Dedifferentiated amniotic fluid mesenchymal stem cell (primary cell): ENCODE measurements around the gene RASGRF1.
"Not testable (repeated sequence)": the region's sequence is repeated elsewhere in the genome, so short reads cannot be mapped to it uniquely, and the experiment has no call there.

ENCODE experiments used
- DNase-seq: peaks from one replicate; pipeline ENCODE4 v3.0.0-alpha.2; 2016; ENCODE audit errors: extremely low spot score

The RASGRF1 gene

GRCh38 chr15:78930577-78931388 lies 159.8 kb downstream of the RASGRF1 start:
- peak; percentile 51 for DNase-seq

DNA sequence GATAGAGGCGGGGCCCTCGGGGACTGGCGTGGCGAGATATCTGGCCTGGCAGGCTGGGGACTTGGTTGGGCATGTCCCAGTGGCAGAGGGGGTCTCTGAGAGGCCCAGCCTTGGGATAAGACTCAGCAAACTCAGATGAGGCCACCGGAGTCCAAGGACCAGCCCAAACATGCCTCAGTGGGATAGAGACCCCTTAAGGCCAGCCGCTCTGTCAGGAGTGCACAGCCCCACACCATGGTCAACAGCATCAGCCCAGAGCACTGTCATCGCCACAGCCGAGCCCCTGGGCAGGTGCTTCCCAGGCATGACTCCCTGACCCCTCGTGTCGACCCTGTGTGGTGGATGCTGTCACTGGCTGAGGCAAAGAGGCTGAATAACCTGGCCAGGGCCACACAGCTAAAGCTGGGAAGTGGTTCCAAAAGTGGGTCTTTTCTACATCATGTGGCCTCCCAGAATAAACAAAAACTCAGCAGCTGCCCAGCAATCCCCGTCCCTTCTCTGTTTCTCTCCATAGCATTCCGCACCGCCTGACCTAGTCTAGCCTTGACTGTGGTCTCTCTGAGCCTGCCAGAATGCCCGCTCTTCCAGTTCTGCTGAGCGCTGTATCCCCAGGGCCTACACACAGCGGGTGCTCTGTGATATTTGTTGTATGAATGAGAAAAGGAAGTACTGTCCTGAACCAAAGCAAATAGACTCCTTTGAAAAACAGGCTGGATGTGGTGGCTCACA lies 160.9 kb downstream of the RASGRF1 start:
- no peak for DNase-seq

DNA sequence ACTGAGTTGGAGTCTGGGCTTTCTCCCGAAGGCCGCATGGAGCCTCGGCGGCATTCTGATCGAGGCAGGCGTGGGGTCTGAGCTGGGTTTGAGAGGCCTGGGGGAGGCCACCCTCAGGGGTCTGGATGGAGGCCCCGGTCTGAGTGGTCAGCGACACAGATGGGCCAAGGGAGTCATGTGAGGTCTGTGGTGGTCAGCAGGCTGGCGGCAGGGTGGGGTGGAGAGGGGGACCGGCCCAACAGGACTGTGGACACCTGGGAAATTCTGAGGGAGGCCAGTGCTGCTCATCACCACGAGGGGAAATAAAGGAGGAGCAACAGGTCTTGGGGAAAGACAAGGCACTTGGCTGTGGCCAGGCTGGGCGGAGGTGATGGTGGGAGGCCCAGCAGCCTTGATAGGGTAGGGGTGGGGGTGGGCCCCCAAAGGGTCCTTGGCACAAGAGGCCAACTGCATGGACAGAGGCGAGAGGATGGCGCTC lies 161.9 kb downstream of the RASGRF1 start:
- DNase-seq: no peak

DNA sequence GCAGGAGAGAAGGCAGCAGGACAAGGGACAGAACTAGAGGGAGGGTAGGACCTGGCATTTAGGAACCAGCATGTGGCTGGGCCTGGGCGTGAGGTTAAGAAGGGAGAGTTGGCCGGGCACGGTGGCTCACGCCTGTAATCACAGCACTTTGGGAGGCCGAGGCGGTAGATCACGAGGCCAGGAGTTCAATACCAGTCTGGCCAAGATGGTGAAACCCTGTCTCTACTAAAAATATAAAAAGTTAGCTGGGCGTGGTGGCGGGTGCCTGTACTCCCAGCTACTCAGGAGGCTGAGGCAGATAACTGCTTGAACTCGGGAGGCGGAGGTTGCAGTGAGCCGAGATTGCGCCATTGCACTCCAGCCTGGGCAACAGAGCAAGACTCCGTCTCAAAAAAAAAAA lies 162.4 kb downstream of the RASGRF1 start:
- DNase-seq: not testable (repeated sequence)

GRCh38 chr15:78927077-78927790 lies 163.3 kb downstream of the RASGRF1 start:
- DNase-seq: no peak

DNA sequence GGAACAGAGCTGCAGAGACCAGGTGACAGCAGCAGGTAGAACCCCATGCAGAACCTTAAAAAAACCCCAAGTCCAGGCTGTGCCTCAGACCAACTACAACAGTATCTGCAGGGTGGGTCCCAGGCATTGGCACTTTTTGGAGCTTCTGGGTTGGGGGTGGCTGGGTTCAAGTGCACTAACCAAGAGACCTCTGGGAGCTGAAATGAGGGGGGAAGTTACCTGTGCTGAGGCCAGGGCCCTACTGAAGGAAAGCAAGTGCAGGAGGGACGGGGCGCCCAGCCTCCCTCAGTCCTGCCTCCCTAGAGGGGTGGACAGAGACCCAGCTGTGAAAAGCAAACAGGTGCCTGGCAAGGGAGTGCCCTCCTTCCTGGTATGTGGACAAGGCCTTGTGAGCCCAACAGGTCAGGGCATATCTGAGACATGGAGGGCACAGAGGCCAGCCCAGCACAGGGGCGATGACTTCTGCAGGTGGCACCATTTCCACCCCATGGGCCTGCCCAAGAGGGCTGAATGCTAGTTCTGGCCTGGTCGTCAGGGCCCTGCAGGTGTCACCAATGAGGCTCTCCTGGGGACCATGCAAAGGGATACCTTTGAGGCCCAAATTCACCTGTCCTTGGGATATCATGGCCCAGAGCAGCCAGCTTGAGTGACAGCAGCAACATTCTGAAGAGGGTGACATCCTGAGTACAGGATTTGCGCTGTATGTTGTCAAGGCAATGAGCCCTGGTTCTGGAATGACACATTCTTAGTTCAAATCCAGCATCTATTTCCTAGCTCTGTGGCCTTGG lies 164.4 kb downstream of the RASGRF1 start:
- DNase-seq: no peak

DNA sequence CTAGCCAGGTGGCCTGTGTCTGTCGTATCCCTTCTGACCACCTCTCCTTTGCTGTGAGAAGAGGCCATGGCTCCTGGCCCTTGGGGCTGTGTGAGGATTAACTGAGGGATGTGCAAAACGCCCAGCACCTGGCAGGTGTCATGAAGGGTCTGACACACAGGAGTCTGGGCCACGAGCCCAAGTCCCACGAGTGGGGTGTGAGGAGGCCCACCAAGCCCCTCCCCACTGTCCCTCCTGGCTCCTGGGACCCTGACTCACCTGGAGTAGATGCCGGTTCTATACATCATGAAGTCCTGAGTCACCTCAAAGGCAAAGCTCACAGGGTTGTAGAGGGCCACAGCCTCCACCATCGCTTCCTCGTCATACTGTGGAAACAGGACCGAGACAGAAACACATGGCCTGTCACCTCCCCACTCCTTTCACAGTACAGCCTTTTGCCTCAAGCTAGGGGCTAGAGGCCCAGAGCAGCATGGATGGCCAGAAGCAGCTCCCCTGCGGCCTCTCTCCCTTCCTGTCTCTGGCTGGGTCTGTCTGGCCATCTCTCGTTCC lies 165.4 kb downstream of the RASGRF1 start:
- no peak for DNase-seq

GRCh38 chr15:78923480-78924360 lies 166.9 kb downstream of the RASGRF1 start:
- no peak for DNase-seq

- DNase-seq: no peak
Observed at GRCh38 chr15:78923015-78923414, 167.6 kb downstream of the RASGRF1 start.

- DNase-seq: no peak
Observed at GRCh38 chr15:78922527-78922926, 168.1 kb downstream of the RASGRF1 start.

DNA sequence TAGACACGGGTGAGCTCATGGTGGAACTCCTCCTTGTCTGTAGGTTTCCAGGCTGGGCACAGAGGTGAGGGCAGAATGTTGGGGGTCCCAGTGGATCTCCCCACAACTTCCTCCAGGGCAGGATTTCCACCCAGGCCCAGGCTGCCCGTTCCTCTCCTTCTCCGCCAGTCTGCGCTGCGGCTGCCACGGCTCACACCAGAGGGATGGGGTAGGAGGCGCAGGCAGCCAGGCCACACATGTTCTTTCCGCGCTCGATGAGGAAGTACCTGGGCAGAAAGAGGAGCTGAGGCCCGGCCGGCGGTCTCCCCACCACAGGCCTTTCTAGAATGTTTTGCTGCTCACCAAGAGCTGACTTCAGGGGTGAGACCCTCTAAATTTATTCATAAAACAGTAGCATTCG lies 168.6 kb downstream of the RASGRF1 start:
- DNase-seq: no peak

DNA sequence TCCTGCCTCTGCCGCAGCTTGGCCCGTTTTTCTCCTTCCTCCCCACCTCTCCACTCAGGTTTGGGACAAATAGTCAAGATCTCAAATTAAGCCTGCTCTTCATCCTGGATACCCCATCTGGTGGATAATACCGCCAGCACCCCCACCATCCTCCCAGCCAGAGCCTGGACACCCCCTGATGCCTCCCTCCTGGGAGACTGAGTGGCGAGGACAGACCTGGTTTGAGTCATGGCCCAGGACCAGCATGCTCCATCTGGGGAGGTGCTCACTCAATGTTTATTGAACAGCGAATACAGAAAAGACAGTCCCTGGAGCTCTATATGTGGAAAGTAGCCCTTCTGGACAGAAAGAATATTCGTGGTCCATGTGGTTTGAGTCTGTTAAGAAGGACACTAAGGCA lies 169.1 kb downstream of the RASGRF1 start:
- no peak for DNase-seq

DNA sequence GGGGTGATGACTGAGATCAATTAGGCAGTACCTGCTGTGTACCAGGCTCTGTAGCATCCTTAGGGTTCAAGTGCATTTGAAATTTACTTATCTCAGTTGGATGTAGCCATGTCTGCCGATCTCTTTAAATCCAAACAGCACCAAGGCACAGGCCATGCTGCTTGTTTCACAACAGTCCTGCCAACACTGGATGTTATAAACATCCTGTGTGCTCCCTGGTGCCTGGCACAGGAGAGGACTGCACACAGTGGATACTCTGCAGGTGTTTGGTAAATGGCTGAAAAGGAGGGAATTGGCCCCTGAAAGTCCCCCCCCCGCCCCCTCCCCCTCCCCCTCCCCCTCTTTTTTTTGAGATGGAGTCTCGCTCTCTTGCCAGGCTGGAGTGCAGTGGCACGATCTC lies 172.7 kb downstream of the RASGRF1 start:
- no peak for DNase-seq

DNA sequence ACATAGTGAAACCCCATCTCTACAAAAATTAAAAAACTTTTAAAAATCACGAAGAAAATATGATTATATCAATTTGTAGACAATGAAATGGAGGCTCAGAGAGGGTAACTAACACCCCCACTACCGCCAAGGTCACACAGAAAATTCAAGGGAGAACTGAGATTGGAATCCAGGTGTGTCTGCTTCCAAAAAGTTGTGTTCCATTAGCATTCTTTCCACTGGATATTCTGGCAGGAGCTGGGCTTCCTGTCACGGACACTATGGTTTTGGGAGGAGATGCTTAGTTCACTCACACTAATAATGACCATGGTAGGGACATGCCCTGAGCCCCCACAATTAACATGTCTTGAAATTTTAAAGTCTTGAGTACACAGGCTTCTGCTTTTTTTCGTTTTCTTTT lies 174.5 kb downstream of the RASGRF1 start:
- DNase-seq: no peak

- DNase-seq: no peak
Observed at GRCh38 chr15:78915341-78916087, 175.1 kb downstream of the RASGRF1 start.

DNA sequence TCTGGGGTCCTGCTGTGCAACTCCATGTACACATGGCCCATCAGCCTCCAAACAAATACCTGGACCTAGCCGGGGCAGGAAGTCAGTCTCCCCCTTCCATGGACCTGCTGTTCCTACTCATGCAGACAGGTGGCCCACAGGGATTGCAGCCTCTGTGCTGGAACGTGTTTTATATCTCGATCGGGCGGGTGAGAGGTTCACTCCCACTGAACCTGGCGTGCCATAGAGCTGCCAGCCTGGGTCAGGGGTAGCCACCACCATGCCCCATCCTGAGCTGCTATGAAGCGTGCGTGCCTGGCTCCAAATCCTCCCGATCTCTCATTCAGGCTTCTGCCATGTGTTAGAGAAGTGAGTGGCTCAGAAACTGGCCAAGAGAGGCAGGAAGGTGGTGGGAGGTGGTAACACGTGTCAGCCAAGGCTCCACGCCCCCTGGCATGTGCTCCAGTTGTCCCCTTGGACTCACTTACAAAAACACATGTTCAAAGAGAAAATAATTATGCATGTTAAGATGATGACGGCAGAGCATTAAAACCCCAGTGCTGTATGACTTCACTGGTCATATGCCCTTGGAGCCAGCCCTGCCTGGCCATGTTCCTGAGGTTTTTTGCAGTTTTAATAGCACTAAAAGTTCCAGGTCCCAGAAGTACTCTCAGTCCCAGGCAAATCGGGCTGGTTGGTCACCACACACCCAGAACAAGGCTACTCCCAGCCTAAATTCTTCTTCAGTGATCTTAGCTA lies 176.4 kb downstream of the RASGRF1 start:
- no peak for DNase-seq

- DNase-seq: no peak
Observed at GRCh38 chr15:78913012-78913411, 177.6 kb downstream of the RASGRF1 start.

DNA sequence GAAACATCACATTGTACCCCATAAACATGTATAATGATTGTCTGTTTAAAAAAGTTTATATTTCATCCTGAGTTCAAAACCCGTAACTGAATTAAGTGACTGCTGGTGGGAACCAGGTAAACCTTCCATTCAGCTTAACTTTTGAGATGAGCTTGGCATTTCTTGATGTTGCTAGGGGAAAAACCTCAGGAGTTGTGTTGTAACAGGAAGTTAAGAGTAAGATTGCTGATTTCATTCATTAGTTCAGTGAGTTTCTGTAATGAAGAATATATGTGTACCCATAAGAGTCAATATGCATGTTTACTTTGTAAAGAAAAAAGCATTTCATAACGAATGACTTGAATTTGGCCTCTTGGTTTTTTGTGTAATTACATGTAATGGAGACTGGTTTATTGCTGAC lies 178.3 kb downstream of the RASGRF1 start:
- DNase-seq: no peak

- no peak for DNase-seq
Observed at GRCh38 chr15:78910271-78910670, 180.3 kb downstream of the RASGRF1 start.
